SH-SY5Y (cell line): ENCODE results near the gene NFRKB.

Experiments
- GATA2 ChIP-seq: IDR thresholded peaks from 2 replicates; pipeline ENCODE4 v1.6.1; 2011; ENCODE audit warnings: mild to moderate bottlenecking, low read depth, low read length
- GATA3 ChIP-seq: IDR thresholded peaks from 2 replicates; pipeline ENCODE4 v1.6.1; 2011; ENCODE audit warnings: low read depth, mild to moderate bottlenecking, low read length, moderate library complexity

The NFRKB gene

GRCh38 chr11:129922674-129923073 is 27.3 kb upstream of the NFRKB start:
- TF ChIP-seq GATA2 (no peak), GATA3 (no peak)

- TF ChIP-seq GATA2: no peak
- no peak for TF ChIP-seq GATA3
Observed at GRCh38 chr11:129918361-129918760, 23.0 kb upstream of the NFRKB start.

GRCh38 chr11:129917231-129917630 is 21.9 kb upstream of the NFRKB start:
- TF ChIP-seq GATA3 (no peak), GATA2 (no peak)

GRCh38 chr11:129911298-129911697 is 15.9 kb upstream of the NFRKB start:
- TF ChIP-seq GATA3 (no peak), GATA2 (no peak)

- TF ChIP-seq GATA3: no peak
- TF ChIP-seq GATA2: no peak
Observed at GRCh38 chr11:129910360-129910759, 15.0 kb upstream of the NFRKB start.

- TF ChIP-seq GATA3: no peak
Observed at GRCh38 chr11:129905402-129905801, 10.0 kb upstream of the NFRKB start.

- TF ChIP-seq GATA3 (no peak), GATA2 (no peak)
Observed at GRCh38 chr11:129896062-129896461, 684 bp upstream of the NFRKB start.

- TF ChIP-seq GATA3 (no peak), GATA2 (no peak)
Observed at GRCh38 chr11:129894278-129895125, 876 bp downstream of the NFRKB start.

GRCh38 chr11:129888451-129888850 is 6.9 kb downstream of the NFRKB start:
- no peak for TF ChIP-seq GATA2
- no peak for TF ChIP-seq GATA3

GRCh38 chr11:129885381-129885780 is 10.0 kb downstream of the NFRKB start:
- TF ChIP-seq GATA3 (no peak), GATA2 (no peak)

GRCh38 chr11:129884581-129884980 is 10.8 kb downstream of the NFRKB start:
- TF ChIP-seq GATA3: no peak
- no peak for TF ChIP-seq GATA2

- TF ChIP-seq GATA2: no peak
- no peak for TF ChIP-seq GATA3
Observed at GRCh38 chr11:129881570-129882170, 13.7 kb downstream of the NFRKB start.

GRCh38 chr11:129880311-129880710 is 15.1 kb downstream of the NFRKB start:
- TF ChIP-seq GATA2: no peak
- no peak for TF ChIP-seq GATA3

- no peak for TF ChIP-seq GATA2
- TF ChIP-seq GATA3: no peak
Observed at GRCh38 chr11:129871914-129872313, 23.5 kb downstream of the NFRKB start.

- no peak for TF ChIP-seq GATA3
- no peak for TF ChIP-seq GATA2
Observed at GRCh38 chr11:129866311-129866710, 29.1 kb downstream of the NFRKB start.

- TF ChIP-seq GATA2 (no peak), GATA3 (no peak)
Observed at GRCh38 chr11:129865701-129866100, 29.7 kb downstream of the NFRKB start.
